SK-N-SH treated with all-trans-retinoic acid at 6 μM for 48 hours (cell line): Measurements from ENCODE around the gene GLP2R.

Source experiments
- ATAC-seq: fragments of 200-7000 bp; cut with Tn5 transposase; 3 replicates; pipeline ENCODE4 v1.9.1; 2020; ENCODE audit warnings: mild to moderate bottlenecking, moderate library complexity
- ARNTL ChIP-seq: fragments of 450-650 bp; formaldehyde crosslinking; IDR thresholded peaks from 2 replicates; pipeline ENCODE4 v1.5.0; 2020; ENCODE audit warnings: low read depth, mild to moderate bottlenecking, moderate library complexity, borderline replicate concordance
- BACH2 ChIP-seq: fragments of 250-450 bp; sonication (Bioruptor Pico); IDR thresholded peaks from 2 replicates; pipeline ENCODE4 v1.9.0; 2021; ENCODE audit warnings: mild to moderate bottlenecking, borderline replicate concordance
- CSDC2 ChIP-seq: fragments of 250-450 bp; sonication (Bioruptor Pico); IDR thresholded peaks from 2 replicates; pipeline ENCODE4 v1.5.0; 2020; ENCODE audit warnings: mild to moderate bottlenecking, moderate library complexity
- ESRRG ChIP-seq: fragments of 250-450 bp; sonication (Bioruptor Pico); IDR thresholded peaks from 2 replicates; pipeline ENCODE4 v1.6.1; 2021; ENCODE audit warnings: mild to moderate bottlenecking
- GLIS3 ChIP-seq: fragments of 250-450 bp; sonication (Bioruptor Pico); IDR thresholded peaks from 2 replicates; pipeline ENCODE4 v1.5.0; 2020; ENCODE audit warnings: mild to moderate bottlenecking, moderate library complexity
- ISL1 ChIP-seq: fragments of 250-450 bp; sonication (Bioruptor Pico); IDR thresholded peaks from 2 replicates; pipeline ENCODE4 v2.1.2; 2022; ENCODE audit warnings: mild to moderate bottlenecking, moderate library complexity
- OSR1 ChIP-seq: fragments of 250-450 bp; sonication (Bioruptor Pico); IDR thresholded peaks from 2 replicates; pipeline ENCODE4 v1.8.0; 2022; ENCODE audit warnings: moderate library complexity, mild to moderate bottlenecking, inconsistent platforms
- POU6F1 ChIP-seq: fragments of 250-450 bp; sonication (Bioruptor Pico); IDR thresholded peaks from 2 replicates; pipeline ENCODE4 v1.8.0; 2021; ENCODE audit warnings: low read depth, mild to moderate bottlenecking, moderate library complexity, borderline replicate concordance
- PPARA ChIP-seq: fragments of 250-450 bp; sonication (Bioruptor Pico); IDR thresholded peaks from 2 replicates; pipeline ENCODE4 v1.5.0; 2020; ENCODE audit warnings: mild to moderate bottlenecking, borderline replicate concordance
- RARB ChIP-seq: fragments of 250-450 bp; sonication (Bioruptor Pico); IDR thresholded peaks from 2 replicates; pipeline ENCODE4 v1.8.0; 2021; ENCODE audit warnings: mild to moderate bottlenecking, moderate library complexity
- SNAI2 ChIP-seq: fragments of 250-450 bp; sonication (Bioruptor Pico); IDR thresholded peaks from 2 replicates; pipeline ENCODE4 v1.5.0; 2020; ENCODE audit warnings: mild to moderate bottlenecking, moderate library complexity
- TCF4 ChIP-seq: fragments of 250-450 bp; sonication (Bioruptor Pico); IDR thresholded peaks from 2 replicates; pipeline ENCODE4 v1.8.0; 2021; ENCODE audit warnings: mild to moderate bottlenecking, moderate library complexity, borderline replicate concordance
- TOX ChIP-seq: fragments of 250-450 bp; sonication (Bioruptor Pico); IDR thresholded peaks from 2 replicates; pipeline ENCODE4 v1.8.0; 2021; ENCODE audit warnings: mild to moderate bottlenecking, moderate library complexity, borderline replicate concordance
- ZC3H10 ChIP-seq: fragments of 250-450 bp; sonication (Bioruptor Pico); IDR thresholded peaks from 2 replicates; pipeline ENCODE4 v1.5.1; 2021; ENCODE audit warnings: mild to moderate bottlenecking, moderate library complexity
- ZFP3 ChIP-seq: fragments of 250-450 bp; sonication (Bioruptor Pico); IDR thresholded peaks from 2 replicates; pipeline ENCODE4 v1.5.0; 2020; ENCODE audit warnings: mild to moderate bottlenecking, moderate library complexity
- ZFP30 ChIP-seq: fragments of 450-650 bp; formaldehyde crosslinking; IDR thresholded peaks from 2 replicates; pipeline ENCODE4 v1.5.0; 2022; ENCODE audit warnings: mild to moderate bottlenecking, moderate library complexity
- ZNF565 ChIP-seq: fragments of 450-650 bp; formaldehyde crosslinking; conservative IDR thresholded peaks from 2 replicates; pipeline ENCODE4 v1.5.0; 2020; ENCODE audit warnings: low read depth, mild to moderate bottlenecking, moderate library complexity
- ZNF70 ChIP-seq: fragments of 450-650 bp; formaldehyde crosslinking; IDR thresholded peaks from 2 replicates; pipeline ENCODE4 v1.5.0; 2020; ENCODE audit warnings: mild to moderate bottlenecking, moderate library complexity
- ZNF8 ChIP-seq: fragments of 450-650 bp; formaldehyde crosslinking; IDR thresholded peaks from 2 replicates; pipeline ENCODE4 v1.5.0; 2020; ENCODE audit warnings: mild to moderate bottlenecking, moderate library complexity
- TF ChIP-seq, protein P1 (sequence below): fragments of 250-450 bp; sonication (Bioruptor Pico); IDR thresholded peaks from 2 replicates; pipeline ENCODE4 v1.8.0; 2020; ENCODE audit warnings: mild to moderate bottlenecking, moderate library complexity, borderline replicate concordance
- TF ChIP-seq, protein P2 (sequence below): fragments of 250-450 bp; sonication (Bioruptor Pico); IDR thresholded peaks from 2 replicates; pipeline ENCODE4 v1.5.1; 2020; ENCODE audit warnings: low read depth, mild to moderate bottlenecking, moderate library complexity
- TF ChIP-seq, protein P3 (sequence below): fragments of 250-450 bp; sonication (Bioruptor Pico); IDR thresholded peaks from 2 replicates; pipeline ENCODE4 v1.5.1; 2021; ENCODE audit warnings: mild to moderate bottlenecking, moderate library complexity

Gene GLP2R

GRCh38 chr17:9913476-9913875 lies 87.8 kb downstream of the GLP2R start:
- ATAC-seq = no peak
- no peak for TF ChIP-seq ISL1
- TF ChIP-seq BACH2 = no peak
- no peak for TF ChIP-seq RARB (CRISPR knock-in tag)
- no peak for TF ChIP-seq ZC3H10
- TF ChIP-seq PPARA (CRISPR knock-in tag) = no peak
- no peak for TF ChIP-seq ZNF565
- TF ChIP-seq ARNTL (CRISPR knock-in tag) = no peak
- TF ChIP-seq POU6F1 (CRISPR knock-in tag) = no peak
- no peak for TF ChIP-seq ZNF8 (CRISPR knock-in tag)
- TF ChIP-seq, all 23 proteins: peak for 0

- no peak for ATAC-seq
- TF ChIP-seq GLIS3 (CRISPR knock-in tag) (no peak), TCF4 (no peak), ESRRG (CRISPR knock-in tag) (no peak), RARB (CRISPR knock-in tag) (no peak), ZC3H10 (no peak), ZFP30 (no peak), ZNF70 (no peak), CSDC2 (CRISPR knock-in tag) (no peak), PPARA (CRISPR knock-in tag) (no peak), ZFP3 (CRISPR knock-in tag) (no peak), SNAI2 (CRISPR knock-in tag) (no peak), ARNTL (CRISPR knock-in tag) (no peak), ISL1 (no peak)
- TF ChIP-seq, protein P1, sequence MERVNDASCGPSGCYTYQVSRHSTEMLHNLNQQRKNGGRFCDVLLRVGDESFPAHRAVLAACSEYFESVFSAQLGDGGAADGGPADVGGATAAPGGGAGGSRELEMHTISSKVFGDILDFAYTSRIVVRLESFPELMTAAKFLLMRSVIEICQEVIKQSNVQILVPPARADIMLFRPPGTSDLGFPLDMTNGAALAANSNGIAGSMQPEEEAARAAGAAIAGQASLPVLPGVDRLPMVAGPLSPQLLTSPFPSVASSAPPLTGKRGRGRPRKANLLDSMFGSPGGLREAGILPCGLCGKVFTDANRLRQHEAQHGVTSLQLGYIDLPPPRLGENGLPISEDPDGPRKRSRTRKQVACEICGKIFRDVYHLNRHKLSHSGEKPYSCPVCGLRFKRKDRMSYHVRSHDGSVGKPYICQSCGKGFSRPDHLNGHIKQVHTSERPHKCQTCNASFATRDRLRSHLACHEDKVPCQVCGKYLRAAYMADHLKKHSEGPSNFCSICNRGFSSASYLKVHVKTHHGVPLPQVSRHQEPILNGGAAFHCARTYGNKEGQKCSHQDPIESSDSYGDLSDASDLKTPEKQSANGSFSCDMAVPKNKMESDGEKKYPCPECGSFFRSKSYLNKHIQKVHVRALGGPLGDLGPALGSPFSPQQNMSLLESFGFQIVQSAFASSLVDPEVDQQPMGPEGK (CRISPR knock-in tag) = no peak
- TF ChIP-seq, protein P2, sequence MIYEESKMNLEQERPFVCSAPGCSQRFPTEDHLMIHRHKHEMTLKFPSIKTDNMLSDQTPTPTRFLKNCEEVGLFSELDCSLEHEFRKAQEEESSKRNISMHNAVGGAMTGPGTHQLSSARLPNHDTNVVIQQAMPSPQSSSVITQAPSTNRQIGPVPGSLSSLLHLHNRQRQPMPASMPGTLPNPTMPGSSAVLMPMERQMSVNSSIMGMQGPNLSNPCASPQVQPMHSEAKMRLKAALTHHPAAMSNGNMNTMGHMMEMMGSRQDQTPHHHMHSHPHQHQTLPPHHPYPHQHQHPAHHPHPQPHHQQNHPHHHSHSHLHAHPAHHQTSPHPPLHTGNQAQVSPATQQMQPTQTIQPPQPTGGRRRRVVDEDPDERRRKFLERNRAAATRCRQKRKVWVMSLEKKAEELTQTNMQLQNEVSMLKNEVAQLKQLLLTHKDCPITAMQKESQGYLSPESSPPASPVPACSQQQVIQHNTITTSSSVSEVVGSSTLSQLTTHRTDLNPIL = no peak
- TF ChIP-seq, protein P3, sequence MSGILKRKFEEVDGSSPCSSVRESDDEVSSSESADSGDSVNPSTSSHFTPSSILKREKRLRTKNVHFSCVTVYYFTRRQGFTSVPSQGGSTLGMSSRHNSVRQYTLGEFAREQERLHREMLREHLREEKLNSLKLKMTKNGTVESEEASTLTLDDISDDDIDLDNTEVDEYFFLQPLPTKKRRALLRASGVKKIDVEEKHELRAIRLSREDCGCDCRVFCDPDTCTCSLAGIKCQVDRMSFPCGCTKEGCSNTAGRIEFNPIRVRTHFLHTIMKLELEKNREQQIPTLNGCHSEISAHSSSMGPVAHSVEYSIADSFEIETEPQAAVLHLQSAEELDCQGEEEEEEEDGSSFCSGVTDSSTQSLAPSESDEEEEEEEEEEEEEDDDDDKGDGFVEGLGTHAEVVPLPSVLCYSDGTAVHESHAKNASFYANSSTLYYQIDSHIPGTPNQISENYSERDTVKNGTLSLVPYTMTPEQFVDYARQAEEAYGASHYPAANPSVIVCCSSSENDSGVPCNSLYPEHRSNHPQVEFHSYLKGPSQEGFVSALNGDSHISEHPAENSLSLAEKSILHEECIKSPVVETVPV (CRISPR knock-in tag) = no peak
These were observed 90.4 kb downstream of the GLP2R start for GRCh38 chr17:9916108-9916507.

- no peak for ATAC-seq
- TF ChIP-seq, protein P2 = no peak
- TF ChIP-seq RARB (CRISPR knock-in tag) (no peak), ESRRG (CRISPR knock-in tag) (no peak), OSR1 (CRISPR knock-in tag) (no peak), SNAI2 (CRISPR knock-in tag) (no peak), ZFP3 (CRISPR knock-in tag) (no peak), ISL1 (no peak), CSDC2 (CRISPR knock-in tag) (no peak), ZNF565 (no peak), GLIS3 (CRISPR knock-in tag) (no peak), ZNF8 (CRISPR knock-in tag) (no peak), TCF4 (no peak), ZC3H10 (no peak), TOX (no peak), BACH2 (no peak), ZFP30 (no peak), PPARA (CRISPR knock-in tag) (no peak)
- TF ChIP-seq, protein P3 (CRISPR knock-in tag) = no peak
- TF ChIP-seq, protein P1 (CRISPR knock-in tag) = no peak
These were observed 91.4 kb downstream of the GLP2R start for GRCh38 chr17:9917131-9917530.
